ENCODE measurements around the gene GAP43.

The GAP43 gene

DNA sequence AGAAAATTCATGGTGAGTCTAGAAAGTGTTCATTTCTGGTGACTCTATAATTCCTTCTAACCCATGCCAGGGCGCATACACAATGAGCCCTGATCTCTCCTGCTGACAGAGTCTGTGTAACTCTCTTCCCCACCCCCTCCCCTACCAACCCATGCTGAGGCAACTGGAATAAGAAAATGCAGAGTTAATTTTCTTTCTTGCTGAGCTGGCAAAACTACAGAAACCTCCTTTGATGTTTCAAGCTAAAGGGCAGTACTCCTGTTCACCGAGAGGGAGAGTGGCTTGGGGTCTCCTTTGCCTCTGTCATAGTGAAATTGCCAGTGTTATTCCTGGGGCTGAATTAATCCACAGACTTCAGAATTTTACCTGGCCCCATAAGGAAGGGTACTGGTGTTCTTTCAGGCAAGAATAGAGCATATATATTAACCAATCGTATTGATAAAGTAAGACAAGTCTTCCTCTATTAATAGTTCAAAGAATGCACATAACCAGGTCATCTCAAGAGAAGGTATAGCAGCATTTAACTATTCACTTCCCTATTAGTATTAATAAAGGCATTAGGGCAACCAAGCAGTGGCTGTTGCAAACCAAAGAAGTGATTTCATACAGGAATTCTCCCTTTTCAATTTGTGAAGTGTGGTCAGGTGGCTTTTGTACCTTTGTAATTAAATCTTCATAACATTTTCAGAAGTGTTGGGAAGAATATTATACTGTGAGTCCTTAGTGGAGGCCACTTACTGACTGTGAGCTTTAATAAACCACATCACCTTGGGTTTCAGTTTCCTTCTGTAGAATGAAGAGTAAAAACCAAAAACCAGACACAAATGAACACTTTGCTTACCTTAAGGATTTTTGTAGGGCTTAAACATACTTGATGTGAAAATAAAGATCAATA is 4.1 kb downstream of the GAP43 start:
- DNase-seq, result no peak

- no peak for DNase-seq
Measured at GRCh38 chr3:115628075-115628412, 4.7 kb downstream of the GAP43 start.

- no peak for DNase-seq
Measured at GRCh38 chr3:115630850-115631249, 7.5 kb downstream of the GAP43 start.

GRCh38 chr3:115632026-115632425 is 8.7 kb downstream of the GAP43 start:
- DNase-seq, result no peak

- DNase-seq, result no peak
Measured at GRCh38 chr3:115633467-115633866, 10.2 kb downstream of the GAP43 start.

- DNase-seq, result no peak
Measured at GRCh38 chr3:115634052-115634451, 10.7 kb downstream of the GAP43 start.

GRCh38 chr3:115635406-115635805 is 12.1 kb downstream of the GAP43 start:
- no peak for DNase-seq

DNA sequence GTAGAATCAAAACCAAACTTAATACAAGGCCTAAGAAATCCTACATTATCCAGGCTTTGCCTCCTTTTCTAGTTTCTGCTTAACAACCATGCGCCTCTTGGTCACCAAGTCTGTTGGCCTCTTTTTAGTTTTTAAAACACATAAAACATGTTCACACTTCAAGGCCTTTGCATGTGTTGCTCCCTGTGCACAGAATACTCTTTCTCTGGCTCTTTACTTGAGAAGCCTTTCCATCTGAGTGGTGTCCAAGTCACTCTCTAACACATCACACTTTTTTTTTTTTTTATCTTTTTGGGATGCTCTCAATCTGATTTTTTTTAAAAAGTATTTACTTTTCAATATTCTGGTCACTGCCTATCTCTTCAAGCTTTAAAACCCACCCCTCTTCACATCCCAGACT is 14.9 kb downstream of the GAP43 start:
- no peak for DNase-seq

DNA sequence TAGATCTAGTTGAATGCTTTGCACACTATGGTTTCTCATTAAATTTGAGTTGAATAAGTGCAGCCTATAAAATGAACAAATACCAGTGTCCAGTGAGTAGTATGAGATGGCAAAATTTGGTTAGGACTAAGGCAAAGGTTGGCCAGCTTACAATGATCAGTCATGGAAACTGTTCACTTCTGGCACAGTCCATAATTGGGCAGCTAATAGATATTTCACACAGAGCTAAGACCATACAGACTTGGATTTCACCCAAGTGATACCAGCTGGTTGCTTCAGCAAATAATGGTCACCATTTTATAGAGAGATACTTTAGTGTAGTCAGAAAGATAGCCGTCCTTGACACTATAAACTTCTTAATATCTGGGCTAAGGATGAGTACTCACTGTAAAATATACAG is 15.7 kb downstream of the GAP43 start:
- peak in 1 of 2 experiments; percentile 62 for DNase-seq

DNA sequence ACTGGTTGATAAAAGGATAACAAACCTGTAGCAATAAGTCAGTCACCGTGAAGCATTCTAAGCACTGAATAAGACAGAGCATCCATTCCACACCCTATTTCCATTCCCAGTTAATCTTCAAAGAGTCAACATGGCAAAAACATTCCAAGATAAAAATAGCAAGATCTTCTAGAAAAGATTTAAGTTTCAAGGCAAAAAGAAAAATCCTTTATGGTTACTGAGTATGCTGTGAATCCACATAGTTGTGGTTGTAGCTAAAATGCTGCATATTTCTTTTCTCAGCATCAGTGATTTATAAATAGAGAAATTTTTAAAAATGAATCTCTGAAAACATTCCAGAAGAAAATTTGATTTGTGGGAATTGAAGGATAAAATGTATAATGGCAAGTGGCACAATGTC is 21.1 kb downstream of the GAP43 start:
- DNase-seq, result no peak

- DNase-seq, result no peak
Measured at GRCh38 chr3:115646027-115646690, 22.8 kb downstream of the GAP43 start.

GRCh38 chr3:115648559-115648958 is 25.2 kb downstream of the GAP43 start:
- no peak for DNase-seq

- no peak for DNase-seq
Measured at GRCh38 chr3:115651087-115651486, 27.8 kb downstream of the GAP43 start.

DNA sequence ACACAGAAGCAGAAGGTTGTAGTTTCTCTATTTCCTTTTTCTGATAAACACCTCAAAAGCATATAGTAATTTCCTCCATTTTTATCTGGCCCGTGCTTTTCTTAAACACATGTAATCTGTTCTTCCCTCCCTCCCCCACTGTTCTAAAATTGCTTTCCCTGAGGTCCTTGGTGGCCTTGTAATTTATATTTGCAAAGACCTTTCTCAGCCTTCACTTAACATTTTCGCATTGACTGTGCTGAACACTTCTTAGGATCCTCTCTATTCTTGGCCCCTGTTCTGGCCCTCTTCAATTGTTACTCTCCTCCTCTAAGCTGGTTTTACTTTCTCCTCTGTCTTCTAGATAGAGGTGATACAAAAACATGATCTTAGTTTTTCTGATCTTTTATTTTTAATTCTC is 28.3 kb downstream of the GAP43 start:
- no peak for DNase-seq

- no peak for DNase-seq
Measured at GRCh38 chr3:115652738-115653137, 29.4 kb downstream of the GAP43 start.

DNA sequence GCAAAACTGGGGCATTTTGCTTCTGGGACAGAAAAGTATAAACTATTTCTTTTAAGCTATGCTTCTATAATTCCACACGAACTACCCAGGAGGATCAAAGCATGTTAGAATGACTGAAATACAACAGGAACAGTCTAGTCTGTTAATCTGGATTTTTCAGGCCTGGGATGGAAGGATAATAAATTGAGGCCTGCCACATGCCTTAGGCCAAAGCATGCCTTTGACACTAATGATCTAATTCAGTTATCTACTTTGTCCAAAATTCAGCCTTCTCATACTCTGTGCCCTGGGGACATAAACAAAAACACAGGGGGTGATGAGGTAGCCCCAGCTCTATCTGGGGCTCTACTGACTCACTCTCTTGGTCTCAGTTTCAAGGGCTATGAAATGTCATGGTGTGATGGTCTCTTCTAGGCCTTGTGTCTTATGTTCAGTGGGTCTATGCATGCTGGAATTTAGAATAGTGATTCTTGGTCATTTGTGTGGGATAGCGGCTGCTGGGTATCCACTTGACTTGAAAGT is 32.5 kb downstream of the GAP43 start:
- no peak for DNase-seq

DNA sequence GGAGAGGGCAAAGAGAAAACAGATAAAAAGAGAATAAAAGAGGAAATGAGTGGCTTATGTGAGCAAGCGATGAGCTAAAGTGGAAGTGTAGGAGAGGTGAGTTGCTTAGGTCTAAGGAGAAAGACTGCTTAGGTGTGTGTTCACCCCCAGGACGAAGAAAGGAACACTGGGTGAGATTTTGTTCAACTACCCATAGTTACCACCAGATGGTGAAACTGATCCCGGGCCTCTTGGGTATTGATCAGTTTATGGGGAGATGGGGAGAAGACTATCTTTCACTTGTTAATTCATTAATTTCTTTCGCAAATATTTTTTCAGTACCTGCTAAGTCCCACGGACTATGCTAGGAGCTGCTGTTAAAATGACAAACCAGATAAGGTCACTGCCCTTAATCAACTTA is 33.9 kb downstream of the GAP43 start:
- DNase-seq, result no peak

DNA sequence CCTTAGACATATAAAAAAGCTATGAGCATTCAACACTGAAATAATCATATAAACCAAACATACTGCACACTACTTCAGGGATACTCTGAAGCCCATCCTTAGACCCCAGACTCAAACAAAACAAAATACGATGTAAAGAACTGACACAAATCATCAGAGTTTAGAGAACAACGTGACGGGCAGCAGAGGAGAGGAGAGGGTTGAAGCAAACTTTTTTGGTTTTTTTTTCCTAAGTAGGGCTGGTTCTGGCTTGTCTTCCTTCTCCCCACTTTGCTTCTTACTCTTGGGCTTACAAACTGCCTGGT is 34.7 kb downstream of the GAP43 start:
- no peak for DNase-seq

GRCh38 chr3:115658337-115659181 is 35.2 kb downstream of the GAP43 start:
- DNase-seq, result peak; percentile 49 to 71

DNA sequence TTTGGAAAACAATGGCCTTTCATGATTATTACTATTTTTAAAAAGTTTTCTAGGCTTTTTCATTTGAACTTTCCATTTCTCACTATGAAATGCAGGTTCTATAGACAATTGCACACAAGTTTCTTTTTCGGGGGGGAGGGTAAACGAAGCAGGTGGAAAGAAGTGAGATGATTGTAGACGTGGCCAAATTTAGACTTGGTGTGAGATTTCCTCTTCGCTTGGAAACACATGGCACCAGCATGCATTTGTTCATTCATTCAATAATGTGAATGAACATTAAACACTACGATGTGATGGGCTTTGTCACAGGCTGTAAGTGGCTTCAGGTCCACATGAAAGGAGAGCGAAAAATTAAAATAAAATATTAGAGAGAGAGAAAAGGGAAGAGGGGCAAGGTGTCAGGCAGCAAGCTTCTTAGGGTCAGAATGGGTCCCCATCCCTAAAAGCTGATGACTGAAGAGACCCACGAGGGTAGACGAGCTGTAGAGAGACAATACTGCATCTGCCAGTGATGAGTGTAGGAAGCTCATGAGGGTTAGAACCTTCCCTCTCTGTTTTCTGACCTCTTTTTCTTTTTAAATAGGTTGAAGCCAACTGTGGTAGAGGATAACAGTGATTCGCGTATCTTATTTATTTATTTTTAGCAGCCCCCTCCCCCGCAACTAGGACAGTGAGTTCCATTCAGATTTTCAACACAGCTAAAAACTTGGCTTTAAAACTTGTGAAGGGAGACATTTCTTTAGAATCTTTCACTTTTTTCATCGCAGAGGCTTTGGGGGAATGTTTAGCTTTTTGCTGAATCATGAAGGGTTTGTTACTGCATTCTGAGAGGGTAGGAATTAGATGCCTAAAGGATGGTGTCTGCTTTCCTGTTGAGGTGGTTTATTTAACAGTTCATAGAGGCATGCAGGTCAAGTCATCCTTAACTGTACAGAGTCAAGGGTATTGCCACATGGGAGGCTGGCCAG is 36.2 kb downstream of the GAP43 start:
- DNase-seq, result no peak

DNA sequence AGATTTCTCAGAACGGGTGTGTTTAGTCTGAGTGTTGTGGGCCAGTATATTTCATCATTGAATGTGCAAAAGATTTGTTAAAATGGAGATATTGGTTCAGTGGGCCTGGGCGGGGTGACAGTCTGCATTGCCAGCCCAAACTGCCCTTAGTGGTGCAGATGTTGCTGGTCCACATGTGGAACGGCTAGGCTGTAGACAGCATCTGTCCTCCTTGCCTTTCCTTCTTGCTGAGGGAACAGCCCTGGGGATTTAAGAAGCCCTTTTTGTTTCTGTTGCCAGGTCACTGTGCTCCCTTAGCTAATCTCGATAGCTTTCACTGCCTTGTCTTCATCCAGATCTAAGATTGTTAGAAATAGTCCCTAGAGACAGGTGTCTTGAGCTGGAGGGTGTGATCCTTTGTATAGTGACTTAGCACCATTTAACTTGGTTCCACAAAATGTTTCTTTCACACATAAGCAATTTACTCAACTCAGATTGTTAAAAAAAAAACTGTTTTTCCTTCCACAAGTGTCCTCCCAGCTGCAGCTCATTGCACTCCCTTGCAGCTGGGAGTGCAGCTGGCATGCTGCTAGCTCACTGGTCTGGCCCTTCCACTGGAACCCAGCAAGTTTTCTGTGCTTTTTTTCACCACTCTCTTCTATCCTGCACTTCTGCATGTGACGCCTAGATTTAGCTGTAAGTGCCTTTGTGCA is 37.5 kb downstream of the GAP43 start:
- DNase-seq, result no peak

GRCh38 chr3:115662356-115662755 is 39.0 kb downstream of the GAP43 start:
- DNase-seq, result no peak
